ENCODE data around the gene CDH15. TPM values are rescaled to one million over a fixed set of nuclear protein-coding genes. Genes with fewer than 3 reads are reported as not detected.

The CDH15 gene
- total and polyA plus RNA-seq, 9 of the 15 experiments (the other 6 are each of a cell fraction or from before 2014, with no cell fraction given) = 0.07 to 0.18 TPM; not detected in 7

GRCh38 chr16:89193576-89194293 is 22.2 kb downstream of the CDH15 start:
- Histone ChIP-seq H3K4me1 (replicated peaks in 1 of 2; ENCODE audit: control insufficient read depth in 2 of 2, insufficient read depth in 2 of 2, low read length in 2 of 2) (peaks cover 0 to 70% of the 10 kb centered on the region in 2 experiments; a peak in 4 of 5 replicates), H3K4me2 (ENCODE audit: insufficient read depth, low read length) (peak overlapping the region; percentile 64), H3K4me3 (peak overlapping the region; percentile 19), H3K9ac (ENCODE audit: insufficient read depth in 1 of 2, low read depth in 2 of 2, low read length in 2 of 2) (peak overlapping the region in 1 of 2 experiments; percentile 55; a peak in 1 of 4 replicates), H3K36me3 (ENCODE audit: control insufficient read depth, insufficient read depth, low read length) (no peaks in the 10 kb centered on the region), H3K9me1 (ENCODE audit: control insufficient read depth, insufficient read depth, low read length) (no peaks in the 10 kb centered on the region), H3K9me3 (replicated peaks; ENCODE audit: control insufficient read depth, insufficient read depth, low read depth, low read length) (no peaks in the 10 kb centered on the region), H3K27me3 (ENCODE audit: control insufficient read depth in 2 of 2, insufficient read depth in 2 of 2, low read length in 2 of 2) (peaks cover 0 to 14% of the 10 kb centered on the region in 2 experiments; a peak in 1 of 5 replicates), H2AFZ (ENCODE audit: low read depth, low read length) (peak overlapping the region; percentile 66; the same call in 1 of the 2 replicates), H4K20me1 (replicated peaks; ENCODE audit: control insufficient read depth, insufficient read depth, low read length) (no peaks in the 10 kb centered on the region), H3K79me2 (ENCODE audit: control insufficient read depth, insufficient read depth, low read length) (no peaks in the 10 kb centered on the region), H3K27ac (ENCODE audit: extremely low read depth, low read depth, low read length) (no peak overlapping the region)
- BruUV-seq (replicated peaks) = no TSS peak
- intact Hi-C loops (cut with micrococcal nuclease) (no loop called here), in situ Hi-C loops (cut with MboI) (no loop called here)
- DNase-seq (ENCODE audit: extremely low read depth in 1 of 4, low spot score in 3 of 4) (no peak), ATAC-seq (0 out of 3 replicates have a peak, but pooled peaks have one; percentile 4), FAIRE-seq (no peak)
- 59% methylated on average over 28 of the region's 38 CpGs for WGBS (ENCODE audit: insufficient coverage, low coverage, missing lambda C conversion rate)
- TF ChIP-seq PHF8 (IDR thresholded peaks at IDR 0.05; ENCODE audit: borderline replicate concordance, low read length) (0 out of 2 replicates have a peak, but pooled peaks have one; percentile 1), ZFP1 (CRISPR knock-in tag; IDR thresholded peaks at IDR 0.05) (no peak), KDM1A (IDR thresholded peaks at IDR 0.05) (peak in 1 of 2 experiments; percentile 10; a peak in 1 of 4 replicates), CREM (IDR thresholded peaks at IDR 0.05; ENCODE audit: low read depth) (0 out of 2 replicates have a peak, but pooled peaks have one; percentile 40), GTF2A2 (tag; IDR thresholded peaks at IDR 0.05) (no peak), KDM2B (CRISPR knock-in tag; IDR thresholded peaks at IDR 0.05) (no peak), EGR1 (conservative IDR thresholded peaks at IDR 0.05) (peak; percentile 52), RBFOX2 (IDR thresholded peaks at IDR 0.05; ENCODE audit: low read depth, low read length) (no peak), FOS (IDR thresholded peaks at IDR 0.05; ENCODE audit: extremely low read depth, insufficient read length) (no peak), CREB1 (IDR thresholded peaks at IDR 0.05) (peak; percentile 30; the same call in 1 of the 2 replicates), CREB1 (CRISPR knock-in tag; IDR thresholded peaks at IDR 0.05) (no peak)
- ChIA-PET CTCF (ENCODE audit: low intra/inter-chr PET ratio) (no interaction called here), POLR2A (interaction anchor here (0.7 to 1.6 kb wide), 2 partner anchors 382 to 694 kb away, joined by 3 to 7 read pairs; partner anchors contain the start of gene APRT)

Data from K562 (cell line).